ENCODE measurements around the gene KCMF1. TPM values are rescaled to one million over a fixed set of nuclear protein-coding genes. Genes with fewer than 3 reads are reported as not detected.
"Not testable (repeated sequence)": the region's sequence is repeated elsewhere in the genome, so short reads cannot be mapped to it uniquely, and the experiment has no call there.

Gene KCMF1
- total RNA-seq, 1 experiment from 2014 or later, result 163 TPM

- Histone ChIP-seq H3K27me3 (ENCODE audit: control insufficient read depth, insufficient read depth, low read length) (no peaks in the 10 kb centered on the region), H3K36me3 (ENCODE audit: control insufficient read depth, insufficient read depth, low read length) (no peaks in the 10 kb centered on the region), H3K4me1 (ENCODE audit: control insufficient read depth, insufficient read depth, low read length) (peaks cover 24% of the 10 kb centered on the region), H3K27ac (ENCODE audit: low read length) (no peak overlapping the region), H3K4me3 (ENCODE audit: low read depth in 2 of 2, low read length in 2 of 2) (no peak overlapping the region), H3K9me3 (ENCODE audit: control insufficient read depth, insufficient read depth, low read depth, low read length) (no peaks in the 10 kb centered on the region)
- in situ Hi-C loops (cut with HindIII; ENCODE audit: low pct_unique_long_range_greater_than_20kb, low sequenced_read_pairs) (no loop called here), intact Hi-C loops (cut with micrococcal nuclease; ENCODE audit: unreplicated experiment) (no loop called here)
- DNase-seq (ENCODE audit: low read depth, low spot score) (no peak), ATAC-seq (no peak)
- POLR2A ChIA-PET, result no interaction called here
- CTCF ChIA-PET, result interaction anchor here (1.2 kb wide), 1 partner anchor 17 kb away, joined by 4 read pairs; no protein-coding TSS in a partner anchor
- TF ChIP-seq CTCF (IDR thresholded peaks at IDR 0.05), result no peak
- no peak for TF ChIP-seq REST (IDR thresholded peaks at IDR 0.05; ENCODE audit: insufficient read depth in 1 of 2, low read depth in 2 of 2, low read length in 1 of 2)
- TF ChIP-seq TCF7L2 (IDR thresholded peaks at IDR 0.05; ENCODE audit: low read depth, low read length), result no peak
- TF ChIP-seq SIN3A (IDR thresholded peaks at IDR 0.05; ENCODE audit: borderline replicate concordance, insufficient read depth, low read depth, low read length), result no peak
- no peak for TF ChIP-seq POLR2AphosphoS5 (IDR thresholded peaks at IDR 0.05; ENCODE audit: low read depth, low read length)
- TSS peak; percentile 75 for BruUV-seq (replicated peaks)
These were observed 28.0 kb upstream of the KCMF1 start for GRCh38 chr2:84942964-84943421.

- ChIA-PET CTCF (interaction anchor here (0.7 to 1.2 kb wide), 2 partner anchors 19 to 97 kb away, joined by 4 read pairs; no protein-coding TSS in a partner anchor), POLR2A (interaction anchor here (0.7 kb wide), 1 partner anchor 24 kb away, joined by 3 read pairs; no protein-coding TSS in a partner anchor)
- Histone ChIP-seq H3K27me3 (ENCODE audit: control insufficient read depth, insufficient read depth, low read length) (no peaks in the 10 kb centered on the region), H3K27ac (ENCODE audit: low read length) (no peak overlapping the region), H3K4me3 (ENCODE audit: low read depth in 2 of 2, low read length in 2 of 2) (no peak overlapping the region), H3K4me1 (ENCODE audit: control insufficient read depth, insufficient read depth, low read length) (peaks cover 24% of the 10 kb centered on the region), H3K36me3 (ENCODE audit: control insufficient read depth, insufficient read depth, low read length) (no peaks in the 10 kb centered on the region), H3K9me3 (ENCODE audit: control insufficient read depth, insufficient read depth, low read depth, low read length) (no peaks in the 10 kb centered on the region)
- ATAC-seq (no peak), DNase-seq (ENCODE audit: low read depth, low spot score) (no peak)
- in situ Hi-C loops (cut with HindIII; ENCODE audit: low pct_unique_long_range_greater_than_20kb, low sequenced_read_pairs) (no loop called here), intact Hi-C loops (cut with micrococcal nuclease; ENCODE audit: unreplicated experiment) (no loop called here)
- BruUV-seq (replicated peaks), result no TSS peak
- TF ChIP-seq SIN3A (IDR thresholded peaks at IDR 0.05; ENCODE audit: borderline replicate concordance, insufficient read depth, low read depth, low read length) (no peak), REST (IDR thresholded peaks at IDR 0.05; ENCODE audit: insufficient read depth in 1 of 2, low read depth in 2 of 2, low read length in 1 of 2) (no peak), CTCF (IDR thresholded peaks at IDR 0.05) (no peak), POLR2AphosphoS5 (IDR thresholded peaks at IDR 0.05; ENCODE audit: low read depth, low read length) (no peak), TCF7L2 (IDR thresholded peaks at IDR 0.05; ENCODE audit: low read depth, low read length) (no peak)
These were observed 26.6 kb upstream of the KCMF1 start for GRCh38 chr2:84944295-84944909.

- H3K4me3 ChIP-seq (ENCODE audit: low read depth in 2 of 2, low read length in 2 of 2); H3K36me3 ChIP-seq (ENCODE audit: control insufficient read depth, insufficient read depth, low read length); H3K9me3 ChIP-seq (ENCODE audit: control insufficient read depth, insufficient read depth, low read depth, low read length); DNase-seq (ENCODE audit: low read depth, low spot score); in situ Hi-C loops (cut with HindIII; ENCODE audit: low pct_unique_long_range_greater_than_20kb, low sequenced_read_pairs); BruUV-seq (replicated peaks); ATAC-seq; intact Hi-C loops (cut with micrococcal nuclease; ENCODE audit: unreplicated experiment); H3K27me3 ChIP-seq (ENCODE audit: control insufficient read depth, insufficient read depth, low read length): not testable (repeated sequence)
- Histone ChIP-seq H3K27ac (ENCODE audit: low read length) (peak overlapping the region; percentile 53; the same call in 1 of the 2 replicates), H3K4me1 (ENCODE audit: control insufficient read depth, insufficient read depth, low read length) (peaks cover 18% of the 10 kb centered on the region)
- ChIA-PET CTCF (interaction anchor here (0.5 kb wide), 1 partner anchor 8 kb away, joined by 5 read pairs; no protein-coding TSS in a partner anchor), POLR2A (interaction anchor here (0.6 to 2.8 kb wide), 3 partner anchors 12 to 577 kb away, joined by 3 to 12 read pairs (median 3); partner anchors contain the start of gene TCF7L1)
These were observed 25.1 kb upstream of the KCMF1 start for GRCh38 chr2:84945838-84946203.
